GM21723 (cell line): Measurements from ENCODE around the gene PSMC3IP.
A peak's percentile ranks its signal among the peaks of the same experiment; 100 is the strongest.
"Not testable (repeated sequence)": the region's sequence is repeated elsewhere in the genome, so short reads cannot be mapped to it uniquely, and the experiment has no call there.

Source experiments
- ATAC-seq: cut with Tn5 transposase; IDR thresholded peaks from one replicate; pipeline ENCODE4 v1.9.1; 2021; ENCODE audit warnings: mild to moderate bottlenecking, moderate library complexity; ENCODE audit not compliant: unreplicated experiment

Gene PSMC3IP

GRCh38 chr17:42577532-42578281 is at the start of gene PSMC3IP:
PSMC3IP (minus strand) TSS chr17:42577729; CDS start chr17:42577686, 43 bp downstream.
- peak; percentile 72 for ATAC-seq

- no peak for ATAC-seq
Observed at GRCh38 chr17:42623732-42624596, 46.4 kb upstream of the PSMC3IP start.

GRCh38 chr17:42623271-42623670 is 45.7 kb upstream of the PSMC3IP start:
- no peak for ATAC-seq

- ATAC-seq: not testable (repeated sequence)
Observed at GRCh38 chr17:42621987-42622386, 44.5 kb upstream of the PSMC3IP start.

- ATAC-seq: peak; percentile 75
Observed at GRCh38 chr17:42618442-42619150, 41.1 kb upstream of the PSMC3IP start.

GRCh38 chr17:42617956-42618431 is 40.5 kb upstream of the PSMC3IP start:
- peak; percentile 37 for ATAC-seq

GRCh38 chr17:42613699-42614295 is 36.3 kb upstream of the PSMC3IP start:
- ATAC-seq: no peak

- ATAC-seq: no peak
Observed at GRCh38 chr17:42612013-42612412, 34.5 kb upstream of the PSMC3IP start.

GRCh38 chr17:42609814-42610801 is 32.6 kb upstream of the PSMC3IP start:
- ATAC-seq: peak; percentile 8

GRCh38 chr17:42609182-42609813 is 31.8 kb upstream of the PSMC3IP start, which contains the start of the genes RETREG3 and TUBG1:
RETREG3 (minus strand) TSS chr17:42609374; CDS start chr17:42609324, 50 bp downstream.
TUBG1 (plus strand) TSS chr17:42609683; CDS start chr17:42609738, 55 bp downstream.
- peak; percentile 79 for ATAC-seq

- peak; percentile 34 for ATAC-seq
Observed at GRCh38 chr17:42608305-42609181, 31.0 kb upstream of the PSMC3IP start.

GRCh38 chr17:42607769-42608168 is 30.2 kb upstream of the PSMC3IP start:
- ATAC-seq: no peak

GRCh38 chr17:42603318-42603717 is 25.8 kb upstream of the PSMC3IP start:
- ATAC-seq: no peak

- ATAC-seq: no peak
Observed at GRCh38 chr17:42598905-42599304, 21.4 kb upstream of the PSMC3IP start.

- ATAC-seq: no peak
Observed at GRCh38 chr17:42596386-42596785, 18.9 kb upstream of the PSMC3IP start.

- ATAC-seq: no peak
Observed at GRCh38 chr17:42591411-42591810, 13.9 kb upstream of the PSMC3IP start.

- ATAC-seq: no peak
Observed at GRCh38 chr17:42590886-42591285, 13.4 kb upstream of the PSMC3IP start.
